HCT116 (cell line): ENCODE measurements around the gene PRKAG2. TPM values are rescaled to one million over a fixed set of nuclear protein-coding genes. Genes with fewer than 3 reads are reported as not detected.

Source experiments
- ATAC-seq: fragments of 200-7000 bp; cut with Tn5 transposase; 2 replicates; pipeline ENCODE4 v1.9.1; 2020; ENCODE audit warnings: mild to moderate bottlenecking, moderate library complexity
- BruUV-seq: library from RNA; stranded (reverse); fragments of 400-500 nt; replicated peaks from 2 replicates; lab custom pipeline; 2021; lab: Mats Ljungman, UMichigan
- CTCF ChIA-PET: fragments of 300-600 bp; sonication (Branson Sonifier 250); formaldehyde crosslinking; loops from one replicate; lab custom pipeline; 2021; ENCODE audit warnings: antibody characterized with exemption; lab: Charles Lee
- POLR2A ChIA-PET: fragments of 300-600, 350-600 bp; sonication (Branson Sonifier 250); formaldehyde crosslinking; loops from one replicate; lab custom pipeline; 2021; ENCODE audit warnings: antibody characterized with exemption; lab: Charles Lee
- RAD21 ChIA-PET, 2 experiments: fragments of 300-600 bp; sonication (Branson Sonifier 250); formaldehyde crosslinking; loops; one replicate each; lab custom pipeline; 2023; ENCODE audit warnings: low total read pairs in 2 of 2; ENCODE audit not compliant: uncharacterized antibody in 2 of 2, unreplicated experiment in 2 of 2, low non-redundant PET in 1 of 2; lab: Charles Lee
- DNase-seq: peaks from one replicate; pipeline ENCODE4 v3.0.0-alpha.2; 2010; ENCODE audit warnings: low read depth, low spot score
- H2AFZ ChIP-seq: fragments of 200-600 bp; shearing (Covaris generic), sonication (generic); 2 replicates; pipeline ENCODE4 v1.6.1; 2017; ENCODE audit warnings: low read depth, mixed run types, mixed read lengths, antibody characterized with exemption, low read length; ENCODE audit not compliant: poor library complexity, severe bottlenecking
- H3K27ac ChIP-seq: 2 replicates; pipeline ENCODE4 v1.5.1; 2012; ENCODE audit warnings: low read depth, low read length
- H3K27me3 ChIP-seq: fragments of 200-600 bp; sonication (generic); 2 replicates; pipeline ENCODE4 v1.6.1; 2016; ENCODE audit warnings: mixed run types, low read length, mixed read lengths; ENCODE audit not compliant: insufficient read depth
- H3K36me3 ChIP-seq, 2 experiments: fragments of 200-500 bp in 1 of 2; fragments of 200-600 bp in 1 of 2; sonication (Bioruptor generic) in 1 of 2; sonication (generic) in 1 of 2; 2 replicates each; pipeline versions ENCODE4 v1.5.1 to v1.6.1; 2014 to 2016; ENCODE audit warnings: low read length in 2 of 2, inconsistent platforms in 1 of 2, mixed read lengths in 1 of 2, mixed run types in 1 of 2; ENCODE audit not compliant: insufficient read depth in 2 of 2, control insufficient read depth in 1 of 2
- H3K4me1 ChIP-seq, 2 experiments: fragments of 200-600 bp in 1 of 2; sonication (generic) in 1 of 2; 2 replicates each; pipeline versions ENCODE4 v1.5.1 to v1.6.1; 2012 to 2017; ENCODE audit warnings: low read length in 2 of 2, inconsistent platforms in 1 of 2, mild to moderate bottlenecking in 1 of 2, mixed read lengths in 1 of 2, mixed run types in 1 of 2, moderate library complexity in 1 of 2; ENCODE audit not compliant: insufficient read depth in 2 of 2, control insufficient read depth in 1 of 2
- H3K4me2 ChIP-seq: fragments of 200-600 bp; sonication (generic); 2 replicates; pipeline ENCODE4 v1.6.1; 2017; ENCODE audit warnings: mixed run types, low read length, mixed read lengths
- H3K4me3 ChIP-seq, 2 experiments: fragments of 200-600 bp in 1 of 2; sonication (generic) in 1 of 2; replicated peaks in 1 of 2; 2 replicates each; pipeline ENCODE4 v1.5.1; 2011 to 2016; ENCODE audit warnings: low read length in 2 of 2, control low read depth in 1 of 2, low read depth in 1 of 2, mild to moderate bottlenecking in 1 of 2, mixed read lengths in 1 of 2, mixed run types in 1 of 2
- H3K79me2 ChIP-seq: fragments of 200-600 bp; sonication (generic); 2 replicates; pipeline ENCODE4 v1.6.1; 2017; ENCODE audit warnings: mild to moderate bottlenecking, mixed run types, low read length, moderate library complexity, mixed read lengths; ENCODE audit not compliant: insufficient read depth
- H3K9ac ChIP-seq: fragments of 200-600 bp; sonication (generic); 2 replicates; pipeline ENCODE4 v1.6.1; 2016; ENCODE audit warnings: low read length, mixed read lengths
- H3K9me2 ChIP-seq: fragments of 200-600 bp; sonication (generic), shearing (Covaris generic); 2 replicates; pipeline ENCODE4 v1.6.1; 2017; ENCODE audit warnings: mixed run types, mild to moderate bottlenecking, moderate library complexity; ENCODE audit not compliant: insufficient read depth
- H3K9me3 ChIP-seq, 2 experiments: fragments of 200-500 bp in 1 of 2; fragments of 200-600 bp in 1 of 2; sonication (Bioruptor generic) in 1 of 2; sonication (generic) in 1 of 2; 2 replicates each; pipeline ENCODE4 v1.6.1; 2014 to 2017; ENCODE audit warnings: low read length in 2 of 2, mixed read lengths in 2 of 2, inconsistent platforms in 1 of 2, low read depth in 1 of 2, mild to moderate bottlenecking in 1 of 2, mixed run types in 1 of 2, moderate library complexity in 1 of 2; ENCODE audit not compliant: control insufficient read depth in 1 of 2, insufficient read depth in 1 of 2
- H4K20me1 ChIP-seq: fragments of 200-600 bp; sonication (generic), shearing (Covaris generic); 2 replicates; pipeline ENCODE4 v1.6.1; 2017; ENCODE audit warnings: mixed run types, mild to moderate bottlenecking, moderate library complexity; ENCODE audit not compliant: insufficient read depth
- ATF3 ChIP-seq: IDR thresholded peaks from 2 replicates; pipeline ENCODE4 v1.6.1; 2012
- ELF1 ChIP-seq: IDR thresholded peaks from 2 replicates; pipeline ENCODE4 v1.6.1; 2012; ENCODE audit warnings: low read depth, borderline replicate concordance
- EZH2 ChIP-seq: fragments of 200-600 bp; sonication (generic); IDR thresholded peaks from 2 replicates; pipeline ENCODE4 v1.6.1; 2017; ENCODE audit warnings: antibody characterized with exemption, mixed run types
- FOSL1 ChIP-seq: IDR thresholded peaks from 2 replicates; pipeline ENCODE4 v1.6.1; 2012; ENCODE audit warnings: low read depth
- JUND ChIP-seq: IDR thresholded peaks from 2 replicates; pipeline ENCODE4 v1.6.1; 2012
- MAX ChIP-seq: IDR thresholded peaks from 2 replicates; pipeline ENCODE4 v1.6.1; 2012
- POLR2A ChIP-seq: IDR thresholded peaks from 2 replicates; pipeline ENCODE4 v1.7.0; 2011; ENCODE audit warnings: borderline replicate concordance; ENCODE audit not compliant: insufficient read depth, insufficient read length; ENCODE audit errors: extremely low read depth
- POLR2AphosphoS5 ChIP-seq: IDR thresholded peaks from 2 replicates; pipeline ENCODE4 v1.6.1; 2011; ENCODE audit warnings: mild to moderate bottlenecking, low read depth, low read length, moderate library complexity
- SIN3A ChIP-seq: IDR thresholded peaks from 2 replicates; pipeline ENCODE4 v1.6.1; 2012; ENCODE audit warnings: low read depth
- SRF ChIP-seq: IDR thresholded peaks from 2 replicates; pipeline ENCODE4 v1.6.1; 2012; ENCODE audit warnings: low read depth
- ZBTB33 ChIP-seq: IDR thresholded peaks from 2 replicates; pipeline ENCODE4 v1.6.1; 2011; ENCODE audit warnings: mild to moderate bottlenecking, low read length, moderate library complexity; ENCODE audit not compliant: insufficient replicate concordance; ENCODE audit errors: extremely low read depth
- ZNF274 ChIP-seq: fragments of 200-500 bp; sonication (Bioruptor generic); IDR thresholded peaks from 2 replicates; pipeline ENCODE4 v1.6.1; 2014; ENCODE audit warnings: mild to moderate bottlenecking, low read depth, low read length, inconsistent platforms
- intact Hi-C: fragments of 100-400 bp; cut with micrococcal nuclease; formaldehyde crosslinking; loops from 2 replicates; pipeline ENCODE4 v1.10.0; 2022
- total RNA-seq: library from RNA; stranded (reverse); gene quantifications from one replicate; pipeline ENCODE4 v1.2.1, GENCODE V29; 2021; ENCODE audit not compliant: unreplicated experiment

The PRKAG2 gene
- total RNA-seq, 1 experiment from 2014 or later = 23.6 TPM

- RAD21 ChIA-PET = no interaction called here
- TF ChIP-seq MAX (no peak), ZBTB33 (no peak), ATF3 (no peak), EZH2 (no peak), JUND (no peak), ELF1 (no peak), SRF (no peak), FOSL1 (no peak), POLR2AphosphoS5 (no peak), ZNF274 (no peak), POLR2A (no peak), SIN3A (no peak)
- TF ChIP-seq, all 23 proteins: peak for 0
- CTCF ChIA-PET = no interaction called here
These were observed 221.4 kb downstream of the PRKAG2 start for GRCh38 chr7:151655555-151655954.

More at GRCh38 chr7:151655555-151655954, 221.4 kb downstream of the PRKAG2 start:
- H3K27me3 ChIP-seq = no peaks in the 10 kb centered on the region
- H3K9me2 ChIP-seq = no peaks in the 10 kb centered on the region
- POLR2A ChIA-PET = no interaction called here
- ATAC-seq (no peak), DNase-seq (no peak)
- no peak overlapping the region for H2AFZ ChIP-seq
- no TSS peak for BruUV-seq
- intact Hi-C loops = no loop called here
- peaks cover 0 to 13% of the 10 kb centered on the region in 2 experiments; a peak in 3 of 4 replicates for H3K4me1 ChIP-seq
- H3K79me2 ChIP-seq = no peaks in the 10 kb centered on the region
- no peaks in the 10 kb centered on the region for H4K20me1 ChIP-seq
- H3K36me3 ChIP-seq = no peaks in the 10 kb centered on the region
- H3K4me2 ChIP-seq = no peak overlapping the region
- no peak overlapping the region for H3K9ac ChIP-seq
- H3K4me3 ChIP-seq = no peak overlapping the region
- H3K9me3 ChIP-seq = no peaks in the 10 kb centered on the region
- no peak overlapping the region for H3K27ac ChIP-seq
